ENCODE measurements around the gene DGKE. TPM values are rescaled to one million over a fixed set of nuclear protein-coding genes. Genes with fewer than 3 reads are reported as not detected.
A peak's percentile ranks its signal among the peaks of the same experiment; 100 is the strongest.

Gene DGKE
- total and polyA plus RNA-seq, 2 experiments from 2014 or later, result 1.2 to 5.5 TPM

DNA sequence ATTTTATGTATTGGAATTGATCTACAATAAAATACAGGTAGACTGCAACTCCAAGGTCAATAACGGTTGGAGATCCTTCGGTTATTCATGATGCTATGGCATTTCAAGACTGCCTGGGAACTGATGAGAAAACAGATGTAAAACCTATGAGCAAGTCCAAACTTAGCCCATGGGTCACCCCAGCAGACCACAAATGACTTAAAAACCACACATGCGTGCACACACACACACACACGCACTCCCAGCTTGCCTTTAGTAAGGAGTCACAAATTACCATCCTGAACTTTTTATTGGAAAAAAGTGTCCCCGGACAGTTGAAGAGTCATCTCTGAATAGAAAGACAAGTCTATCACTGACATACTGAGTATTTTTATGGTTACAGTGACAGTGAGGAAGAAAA, 53.2 kb downstream of the DGKE start:
- TF ChIP-seq EZH2phosphoT487 (IDR thresholded peaks at IDR 0.05; ENCODE audit: low read depth, severe bottlenecking, unreplicated experiment) (no peak), EZH2 (IDR thresholded peaks at IDR 0.05; ENCODE audit: borderline replicate concordance) (no peak)
- TF ChIP-seq, protein P1, sequence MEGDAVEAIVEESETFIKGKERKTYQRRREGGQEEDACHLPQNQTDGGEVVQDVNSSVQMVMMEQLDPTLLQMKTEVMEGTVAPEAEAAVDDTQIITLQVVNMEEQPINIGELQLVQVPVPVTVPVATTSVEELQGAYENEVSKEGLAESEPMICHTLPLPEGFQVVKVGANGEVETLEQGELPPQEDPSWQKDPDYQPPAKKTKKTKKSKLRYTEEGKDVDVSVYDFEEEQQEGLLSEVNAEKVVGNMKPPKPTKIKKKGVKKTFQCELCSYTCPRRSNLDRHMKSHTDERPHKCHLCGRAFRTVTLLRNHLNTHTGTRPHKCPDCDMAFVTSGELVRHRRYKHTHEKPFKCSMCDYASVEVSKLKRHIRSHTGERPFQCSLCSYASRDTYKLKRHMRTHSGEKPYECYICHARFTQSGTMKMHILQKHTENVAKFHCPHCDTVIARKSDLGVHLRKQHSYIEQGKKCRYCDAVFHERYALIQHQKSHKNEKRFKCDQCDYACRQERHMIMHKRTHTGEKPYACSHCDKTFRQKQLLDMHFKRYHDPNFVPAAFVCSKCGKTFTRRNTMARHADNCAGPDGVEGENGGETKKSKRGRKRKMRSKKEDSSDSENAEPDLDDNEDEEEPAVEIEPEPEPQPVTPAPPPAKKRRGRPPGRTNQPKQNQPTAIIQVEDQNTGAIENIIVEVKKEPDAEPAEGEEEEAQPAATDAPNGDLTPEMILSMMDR (IDR thresholded peaks at IDR 0.05; ENCODE audit: poor library complexity), result no peak
- Histone ChIP-seq H3K4me3 (no peak overlapping the region), H2AFZ (no peak overlapping the region), H3K79me2 (no peaks in the 10 kb centered on the region), H3K36me3 (replicated peaks; ENCODE audit: insufficient read depth, low read depth) (no peaks in the 10 kb centered on the region), H3K4me2 (no peak overlapping the region), H4K20me1 (ENCODE audit: insufficient read depth, poor library complexity, severe bottlenecking) (no peaks in the 10 kb centered on the region), H3K4me1 (ENCODE audit: insufficient read depth) (peaks cover 11% of the 10 kb centered on the region), H3K9me3 (ENCODE audit: low read depth) (no peaks in the 10 kb centered on the region), H3K27ac (peak overlapping the region; percentile 61), H3K9me2 (replicated peaks; ENCODE audit: insufficient read depth) (no peaks in the 10 kb centered on the region), H3K27me3 (no peaks in the 10 kb centered on the region)
- 98% methylated on average over 5 of the region's 5 CpGs for WGBS (ENCODE audit: low lambda C conversion rate, missing lambda C conversion rate)
- no peak for DNase-seq (ENCODE audit: low spot score)

DNA sequence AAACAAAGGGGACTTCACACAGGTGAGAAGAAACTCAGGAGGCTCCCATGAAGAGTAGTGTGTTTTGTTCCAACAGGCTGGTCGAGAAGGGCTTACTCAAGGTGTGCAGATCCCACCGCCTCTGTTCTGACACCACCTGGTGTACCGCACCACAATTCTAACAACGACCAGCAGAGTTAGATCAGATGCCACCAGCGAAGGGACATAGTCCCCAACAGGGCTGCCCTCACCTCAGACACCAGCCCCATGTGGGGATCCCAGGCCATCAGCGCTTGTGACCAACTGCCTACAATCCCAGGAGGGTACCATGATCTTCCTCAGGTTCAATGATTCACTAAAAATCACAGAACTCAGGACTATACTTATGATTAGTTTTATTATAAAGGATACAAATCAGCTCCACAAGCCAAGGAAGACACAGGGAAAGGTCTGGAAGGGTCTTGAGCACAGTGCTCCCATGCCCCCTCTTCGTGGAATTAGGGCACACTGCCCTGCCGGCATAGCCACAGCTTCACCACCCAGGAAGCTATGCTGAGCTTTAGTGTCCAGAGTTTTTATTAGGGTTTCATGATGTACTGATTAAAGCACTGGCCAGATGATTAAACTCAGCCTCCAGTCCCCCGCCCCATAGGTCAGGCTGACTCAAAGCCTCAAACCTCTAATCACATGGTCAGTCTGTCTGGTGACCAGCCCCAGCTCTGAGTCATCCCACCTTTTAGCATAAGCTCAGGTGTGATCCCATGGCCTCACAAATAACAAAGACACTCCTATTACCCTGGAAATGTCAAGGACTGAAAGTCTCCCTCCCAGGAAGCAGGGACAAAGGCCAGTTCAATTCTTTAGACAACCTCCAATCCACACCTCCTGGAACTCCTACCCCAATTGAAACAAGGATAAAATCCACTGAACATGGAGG, 53.9 kb downstream of the DGKE start:
- Histone ChIP-seq H4K20me1 (ENCODE audit: insufficient read depth, poor library complexity, severe bottlenecking) (no peaks in the 10 kb centered on the region), H3K27me3 (no peaks in the 10 kb centered on the region), H2AFZ (no peak overlapping the region), H3K27ac (peak overlapping the region; percentile 17), H3K9me3 (ENCODE audit: low read depth) (no peaks in the 10 kb centered on the region), H3K9me2 (replicated peaks; ENCODE audit: insufficient read depth) (no peaks in the 10 kb centered on the region), H3K4me1 (ENCODE audit: insufficient read depth) (peaks cover 11% of the 10 kb centered on the region), H3K4me3 (no peak overlapping the region), H3K4me2 (no peak overlapping the region), H3K36me3 (replicated peaks; ENCODE audit: insufficient read depth, low read depth) (no peaks in the 10 kb centered on the region), H3K79me2 (no peaks in the 10 kb centered on the region)
- peak; percentile 28 for DNase-seq (ENCODE audit: low spot score)
- WGBS (ENCODE audit: low lambda C conversion rate, missing lambda C conversion rate), result 98% methylated on average over 9 of the region's 9 CpGs
- TF ChIP-seq EZH2phosphoT487 (IDR thresholded peaks at IDR 0.05; ENCODE audit: low read depth, severe bottlenecking, unreplicated experiment), result no peak
- no peak for TF ChIP-seq EZH2 (IDR thresholded peaks at IDR 0.05; ENCODE audit: borderline replicate concordance)
- TF ChIP-seq, protein P1 (IDR thresholded peaks at IDR 0.05; ENCODE audit: poor library complexity), result no peak

GRCh38 chr17:56890390-56890789, 56.4 kb downstream of the DGKE start:
- WGBS (ENCODE audit: low lambda C conversion rate, missing lambda C conversion rate), result 97% methylated on average over 6 of the region's 6 CpGs
- H4K20me1 ChIP-seq (ENCODE audit: insufficient read depth, poor library complexity, severe bottlenecking), result no peaks in the 10 kb centered on the region
- H3K27me3 ChIP-seq, result no peaks in the 10 kb centered on the region
- H2AFZ ChIP-seq, result no peak overlapping the region
- H3K4me3 ChIP-seq, result no peak overlapping the region
- H3K79me2 ChIP-seq, result no peaks in the 10 kb centered on the region
- no peaks in the 10 kb centered on the region for H3K9me2 ChIP-seq (replicated peaks; ENCODE audit: insufficient read depth)
- no peaks in the 10 kb centered on the region for H3K36me3 ChIP-seq (replicated peaks; ENCODE audit: insufficient read depth, low read depth)
- peaks cover 11% of the 10 kb centered on the region for H3K4me1 ChIP-seq (ENCODE audit: insufficient read depth)
- DNase-seq (ENCODE audit: low spot score), result no peak
- no peak overlapping the region for H3K27ac ChIP-seq
- no peak overlapping the region for H3K4me2 ChIP-seq
- TF ChIP-seq EZH2phosphoT487 (IDR thresholded peaks at IDR 0.05; ENCODE audit: low read depth, severe bottlenecking, unreplicated experiment), result no peak
- TF ChIP-seq EZH2 (IDR thresholded peaks at IDR 0.05; ENCODE audit: borderline replicate concordance), result no peak
- TF ChIP-seq, protein P1 (IDR thresholded peaks at IDR 0.05; ENCODE audit: poor library complexity), result no peak
- no peaks in the 10 kb centered on the region for H3K9me3 ChIP-seq (ENCODE audit: low read depth)
